Measurements from ENCODE around the gene NTRK3. TPM values are rescaled to one million over a fixed set of nuclear protein-coding genes. Genes with fewer than 3 reads are reported as not detected.

Gene NTRK3
- total and polyA plus RNA-seq, 2 of the 8 experiments (the other 6 are each of a cell fraction or from before 2014, with no cell fraction given), result 4.5 to 6.8 TPM

DNA sequence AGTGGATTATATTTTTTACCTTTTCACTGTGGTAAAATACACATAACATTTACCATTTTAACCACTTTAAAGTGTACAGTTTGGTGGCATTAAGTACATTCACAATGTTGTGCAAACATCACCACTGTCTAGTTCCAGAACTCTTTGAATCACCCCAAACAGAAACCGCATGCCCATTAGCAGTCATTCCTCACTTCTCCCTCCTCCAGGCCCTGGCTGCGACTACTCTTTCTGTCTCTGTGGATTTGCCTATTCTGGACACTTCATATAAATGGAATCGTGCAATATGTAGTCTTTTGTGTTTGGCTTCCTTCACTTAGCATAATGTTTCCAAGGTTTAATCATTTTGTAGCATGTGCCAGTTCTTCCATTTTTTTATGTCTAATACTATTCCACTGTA lies 409.8 kb downstream of the NTRK3 start (continued):
- TF ChIP-seq, protein P1, sequence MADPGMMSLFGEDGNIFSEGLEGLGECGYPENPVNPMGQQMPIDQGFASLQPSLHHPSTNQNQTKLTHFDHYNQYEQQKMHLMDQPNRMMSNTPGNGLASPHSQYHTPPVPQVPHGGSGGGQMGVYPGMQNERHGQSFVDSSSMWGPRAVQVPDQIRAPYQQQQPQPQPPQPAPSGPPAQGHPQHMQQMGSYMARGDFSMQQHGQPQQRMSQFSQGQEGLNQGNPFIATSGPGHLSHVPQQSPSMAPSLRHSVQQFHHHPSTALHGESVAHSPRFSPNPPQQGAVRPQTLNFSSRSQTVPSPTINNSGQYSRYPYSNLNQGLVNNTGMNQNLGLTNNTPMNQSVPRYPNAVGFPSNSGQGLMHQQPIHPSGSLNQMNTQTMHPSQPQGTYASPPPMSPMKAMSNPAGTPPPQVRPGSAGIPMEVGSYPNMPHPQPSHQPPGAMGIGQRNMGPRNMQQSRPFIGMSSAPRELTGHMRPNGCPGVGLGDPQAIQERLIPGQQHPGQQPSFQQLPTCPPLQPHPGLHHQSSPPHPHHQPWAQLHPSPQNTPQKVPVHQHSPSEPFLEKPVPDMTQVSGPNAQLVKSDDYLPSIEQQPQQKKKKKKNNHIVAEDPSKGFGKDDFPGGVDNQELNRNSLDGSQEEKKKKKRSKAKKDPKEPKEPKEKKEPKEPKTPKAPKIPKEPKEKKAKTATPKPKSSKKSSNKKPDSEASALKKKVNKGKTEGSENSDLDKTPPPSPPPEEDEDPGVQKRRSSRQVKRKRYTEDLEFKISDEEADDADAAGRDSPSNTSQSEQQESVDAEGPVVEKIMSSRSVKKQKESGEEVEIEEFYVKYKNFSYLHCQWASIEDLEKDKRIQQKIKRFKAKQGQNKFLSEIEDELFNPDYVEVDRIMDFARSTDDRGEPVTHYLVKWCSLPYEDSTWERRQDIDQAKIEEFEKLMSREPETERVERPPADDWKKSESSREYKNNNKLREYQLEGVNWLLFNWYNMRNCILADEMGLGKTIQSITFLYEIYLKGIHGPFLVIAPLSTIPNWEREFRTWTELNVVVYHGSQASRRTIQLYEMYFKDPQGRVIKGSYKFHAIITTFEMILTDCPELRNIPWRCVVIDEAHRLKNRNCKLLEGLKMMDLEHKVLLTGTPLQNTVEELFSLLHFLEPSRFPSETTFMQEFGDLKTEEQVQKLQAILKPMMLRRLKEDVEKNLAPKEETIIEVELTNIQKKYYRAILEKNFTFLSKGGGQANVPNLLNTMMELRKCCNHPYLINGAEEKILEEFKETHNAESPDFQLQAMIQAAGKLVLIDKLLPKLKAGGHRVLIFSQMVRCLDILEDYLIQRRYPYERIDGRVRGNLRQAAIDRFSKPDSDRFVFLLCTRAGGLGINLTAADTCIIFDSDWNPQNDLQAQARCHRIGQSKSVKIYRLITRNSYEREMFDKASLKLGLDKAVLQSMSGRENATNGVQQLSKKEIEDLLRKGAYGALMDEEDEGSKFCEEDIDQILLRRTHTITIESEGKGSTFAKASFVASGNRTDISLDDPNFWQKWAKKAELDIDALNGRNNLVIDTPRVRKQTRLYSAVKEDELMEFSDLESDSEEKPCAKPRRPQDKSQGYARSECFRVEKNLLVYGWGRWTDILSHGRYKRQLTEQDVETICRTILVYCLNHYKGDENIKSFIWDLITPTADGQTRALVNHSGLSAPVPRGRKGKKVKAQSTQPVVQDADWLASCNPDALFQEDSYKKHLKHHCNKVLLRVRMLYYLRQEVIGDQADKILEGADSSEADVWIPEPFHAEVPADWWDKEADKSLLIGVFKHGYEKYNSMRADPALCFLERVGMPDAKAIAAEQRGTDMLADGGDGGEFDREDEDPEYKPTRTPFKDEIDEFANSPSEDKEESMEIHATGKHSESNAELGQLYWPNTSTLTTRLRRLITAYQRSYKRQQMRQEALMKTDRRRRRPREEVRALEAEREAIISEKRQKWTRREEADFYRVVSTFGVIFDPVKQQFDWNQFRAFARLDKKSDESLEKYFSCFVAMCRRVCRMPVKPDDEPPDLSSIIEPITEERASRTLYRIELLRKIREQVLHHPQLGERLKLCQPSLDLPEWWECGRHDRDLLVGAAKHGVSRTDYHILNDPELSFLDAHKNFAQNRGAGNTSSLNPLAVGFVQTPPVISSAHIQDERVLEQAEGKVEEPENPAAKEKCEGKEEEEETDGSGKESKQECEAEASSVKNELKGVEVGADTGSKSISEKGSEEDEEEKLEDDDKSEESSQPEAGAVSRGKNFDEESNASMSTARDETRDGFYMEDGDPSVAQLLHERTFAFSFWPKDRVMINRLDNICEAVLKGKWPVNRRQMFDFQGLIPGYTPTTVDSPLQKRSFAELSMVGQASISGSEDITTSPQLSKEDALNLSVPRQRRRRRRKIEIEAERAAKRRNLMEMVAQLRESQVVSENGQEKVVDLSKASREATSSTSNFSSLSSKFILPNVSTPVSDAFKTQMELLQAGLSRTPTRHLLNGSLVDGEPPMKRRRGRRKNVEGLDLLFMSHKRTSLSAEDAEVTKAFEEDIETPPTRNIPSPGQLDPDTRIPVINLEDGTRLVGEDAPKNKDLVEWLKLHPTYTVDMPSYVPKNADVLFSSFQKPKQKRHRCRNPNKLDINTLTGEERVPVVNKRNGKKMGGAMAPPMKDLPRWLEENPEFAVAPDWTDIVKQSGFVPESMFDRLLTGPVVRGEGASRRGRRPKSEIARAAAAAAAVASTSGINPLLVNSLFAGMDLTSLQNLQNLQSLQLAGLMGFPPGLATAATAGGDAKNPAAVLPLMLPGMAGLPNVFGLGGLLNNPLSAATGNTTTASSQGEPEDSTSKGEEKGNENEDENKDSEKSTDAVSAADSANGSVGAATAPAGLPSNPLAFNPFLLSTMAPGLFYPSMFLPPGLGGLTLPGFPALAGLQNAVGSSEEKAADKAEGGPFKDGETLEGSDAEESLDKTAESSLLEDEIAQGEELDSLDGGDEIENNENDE (IDR thresholded peaks at IDR 0.05; ENCODE audit: insufficient replicate concordance, low read length), result no peak
- TF ChIP-seq GTF2F1 (IDR thresholded peaks at IDR 0.05; ENCODE audit: borderline replicate concordance, low read depth, low read length) (no peak), SP4 (IDR thresholded peaks at IDR 0.05; ENCODE audit: low read length) (no peak), MAFK (IDR thresholded peaks at IDR 0.05; ENCODE audit: low read depth, low read length) (no peak), YY1 (IDR thresholded peaks at IDR 0.05; ENCODE audit: low read depth, low read length) (no peak), TAF1 (IDR thresholded peaks at IDR 0.05; ENCODE audit: low read depth, low read length) (no peak), BACH1 (IDR thresholded peaks at IDR 0.05; ENCODE audit: low read length) (no peak), EZH2 (IDR thresholded peaks at IDR 0.05; ENCODE audit: low read depth, low read length, severe bottlenecking) (no peak), NRF1 (IDR thresholded peaks at IDR 0.05; ENCODE audit: low read depth, low read length) (no peak), FOSL1 (IDR thresholded peaks at IDR 0.05; ENCODE audit: insufficient read depth, low read depth, low read length) (no peak), SRF (IDR thresholded peaks at IDR 0.05; ENCODE audit: low read depth, low read length) (no peak)
